Stimulated activated CD4-positive, alpha-beta T cell treated with anti-CD3 and anti-CD28 coated beads, Interleukin-1b, Interleukin-23, amount 100 ng/mL, for 48 hours (primary cell): ENCODE data around the gene SH2B2.
"Not testable (repeated sequence)": the region's sequence is repeated elsewhere in the genome, so short reads cannot be mapped to it uniquely, and the experiment has no call there.

Source experiments
- DNase-seq: peaks from one replicate; pipeline ENCODE4 v3.0.0-alpha.2; 2020

Gene SH2B2

GRCh38 chr7:102337420-102337819, 50.8 kb downstream of the SH2B2 start:
- not testable (repeated sequence) for DNase-seq

DNA sequence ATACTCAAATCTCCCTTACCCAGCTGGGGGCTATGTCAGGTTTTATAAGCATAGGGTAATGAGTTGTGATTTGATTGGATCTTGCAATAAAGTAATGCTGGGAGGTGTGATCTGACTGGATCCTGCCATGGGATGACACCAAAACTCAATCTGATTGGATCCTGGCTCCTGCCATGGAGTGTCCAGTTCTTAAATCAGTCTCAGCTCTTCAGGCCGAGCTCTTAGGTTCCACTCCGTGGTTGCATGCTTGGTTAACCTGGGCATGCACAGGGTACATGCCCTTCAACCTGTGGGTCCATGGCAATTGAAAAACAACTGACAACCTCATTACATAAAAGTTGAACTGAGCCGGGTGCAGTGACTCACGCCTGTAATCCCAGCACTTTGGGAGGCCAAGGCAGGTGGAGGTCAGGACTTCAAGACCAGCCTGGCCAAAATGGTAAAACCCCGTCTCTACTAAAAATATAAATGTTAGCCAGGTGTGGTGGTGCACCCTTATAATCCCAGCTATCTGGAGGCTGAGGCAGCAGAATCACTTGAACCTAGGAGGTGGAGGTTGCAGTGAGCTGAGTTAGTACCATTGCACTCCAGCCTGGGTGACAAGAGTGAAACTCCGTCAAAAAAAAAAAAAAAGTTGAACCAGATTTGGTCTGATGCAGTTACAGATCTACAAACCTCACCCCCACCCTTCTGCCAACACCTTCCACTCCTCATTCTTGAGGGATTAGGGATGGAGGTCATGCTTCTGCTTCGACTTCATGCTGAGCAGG, 54.1 kb downstream of the SH2B2 start:
- DNase-seq = not testable (repeated sequence)

GRCh38 chr7:102346983-102347382, 60.3 kb downstream of the SH2B2 start:
- DNase-seq = not testable (repeated sequence)

- not testable (repeated sequence) for DNase-seq
Measured at GRCh38 chr7:102356344-102356743, 69.7 kb downstream of the SH2B2 start, which contains the start of gene SPDYE6. SPDYE6 (minus strand) TSS chr7:102356444; CDS start chr7:102356023, 421 bp downstream.

GRCh38 chr7:102363549-102364393, 77.1 kb downstream of the SH2B2 start:
- peak; percentile 96 for DNase-seq

DNA sequence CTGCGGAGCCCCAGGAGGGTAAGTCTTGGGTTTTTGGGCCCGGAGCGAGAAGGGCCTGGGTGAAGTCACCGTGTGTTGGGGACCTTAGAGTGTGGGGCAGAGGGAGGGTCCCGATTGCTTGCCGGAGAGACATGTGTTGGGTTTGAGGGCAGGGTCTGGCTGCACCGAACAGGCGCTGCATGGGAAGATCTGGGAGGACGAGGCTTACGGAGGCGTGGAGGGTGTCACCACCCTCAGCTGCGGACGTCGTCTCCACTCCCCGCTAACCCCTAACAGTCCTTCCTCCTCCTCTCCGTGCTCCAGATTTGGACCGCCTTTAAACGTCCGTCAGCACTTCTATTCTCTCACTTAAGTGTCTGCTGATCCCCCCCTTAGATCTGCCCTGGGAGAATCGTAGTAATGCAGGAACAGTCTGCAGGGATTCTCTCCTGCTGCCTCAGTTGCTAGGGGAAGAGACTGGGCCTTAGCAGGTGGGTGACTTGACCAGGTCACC, 77.8 kb downstream of the SH2B2 start:
- DNase-seq = peak; percentile 4

DNA sequence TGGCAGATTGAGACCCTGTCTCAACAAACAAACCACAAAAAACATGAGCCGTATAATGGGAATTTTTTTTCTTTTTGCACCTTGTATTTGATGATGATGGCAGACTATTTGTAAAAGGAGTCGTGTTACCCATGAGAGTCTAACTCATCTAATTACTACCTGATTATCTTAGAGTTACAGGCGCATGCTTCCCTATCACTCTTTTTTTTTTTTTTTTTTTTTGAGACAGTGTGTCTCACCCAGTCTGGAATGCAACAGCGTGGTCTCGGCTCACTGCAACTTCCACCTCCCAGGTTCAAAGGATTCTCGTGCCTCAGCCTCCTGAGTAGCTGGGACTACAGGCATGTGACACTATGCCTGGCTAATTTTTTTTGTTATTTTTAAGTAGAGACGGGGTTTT, 78.7 kb downstream of the SH2B2 start:
- DNase-seq = not testable (repeated sequence)

GRCh38 chr7:102370038-102370437, 83.4 kb downstream of the SH2B2 start:
- DNase-seq = not testable (repeated sequence)
